C4-2B (cell line): ENCODE measurements around the gene NFIB.

Experiments
- CTCF ChIP-seq: fragments of 450-650 bp; conservative IDR thresholded peaks from 2 replicates; pipeline ENCODE4 v1.5.1; 2017; ENCODE audit warnings: mild to moderate bottlenecking
- ZFX ChIP-seq: fragments of 450-650 bp; IDR thresholded peaks from 2 replicates; pipeline ENCODE4 v1.6.1; 2017

GRCh38 chr9:14071484-14071883 is 242.5 kb downstream of the NFIB start:
- TF ChIP-seq CTCF, result no peak
- no peak for TF ChIP-seq ZFX
